Natural killer cell (primary cell): ENCODE data around the gene SAPCD2. TPM values are rescaled to one million over a fixed set of nuclear protein-coding genes. Genes with fewer than 3 reads are reported as not detected.

Experiments
- ATAC-seq, 3 donors: fragments of 150-1000 bp in 2 of 3; fragments of 200-7000 bp in 1 of 3; cut with Tn5 transposase; 1 replicate in 1 of 3; 2 replicates in 2 of 3; pipeline ENCODE4 v1.10.0; 2021; ENCODE audit warnings: mild to moderate bottlenecking in 2 of 3, moderate library complexity in 2 of 3
- DNase-seq, 2 donors: peaks; one replicate each; pipeline versions ENCODE4 v3.0.0 to v3.0.0-alpha.2; 2013 to 2021; ENCODE audit warnings: mixed read lengths in 1 of 2
- H3K27ac ChIP-seq: one replicate; pipeline ENCODE4 v1.5.1; 2013; ENCODE audit warnings: mild to moderate bottlenecking, low read length
- H3K27me3 ChIP-seq: one replicate; pipeline ENCODE4 v1.6.1; 2013; ENCODE audit warnings: low read length; ENCODE audit not compliant: control insufficient read depth, insufficient read depth
- H3K36me3 ChIP-seq: one replicate; pipeline ENCODE4 v1.6.1; 2013; ENCODE audit warnings: low read length; ENCODE audit not compliant: control insufficient read depth, insufficient read depth
- H3K4me1 ChIP-seq: one replicate; pipeline ENCODE4 v1.6.1; 2013; ENCODE audit warnings: low read length; ENCODE audit not compliant: control insufficient read depth, insufficient read depth
- H3K4me3 ChIP-seq: one replicate; pipeline ENCODE4 v1.5.1; 2013; ENCODE audit warnings: low read length
- H3K9me3 ChIP-seq: one replicate; pipeline ENCODE4 v1.6.1; 2013; ENCODE audit warnings: low read length; ENCODE audit not compliant: control insufficient read depth, insufficient read depth
- H3K27ac Mint-ChIP-seq, 2 donors: one replicate each; pipeline ENCODE4 v1.8.0; 2022; ENCODE audit warnings: mild to moderate bottlenecking in 2 of 2, mixed read lengths in 2 of 2, moderate library complexity in 1 of 2
- H3K27me3 Mint-ChIP-seq, 2 donors: one replicate each; pipeline ENCODE4 v1.8.0; 2022; ENCODE audit warnings: low read depth in 2 of 2, mixed read lengths in 2 of 2
- H3K36me3 Mint-ChIP-seq: one replicate; pipeline ENCODE4 v1.8.0; 2022; ENCODE audit warnings: mixed read lengths
- H3K4me1 Mint-ChIP-seq, 2 donors: one replicate each; pipeline ENCODE4 v1.8.0; 2022; ENCODE audit warnings: mixed read lengths in 2 of 2
- H3K4me3 Mint-ChIP-seq: one replicate; pipeline ENCODE4 v1.8.0; 2022; ENCODE audit warnings: mild to moderate bottlenecking, moderate library complexity, mixed read lengths
- H3K9me3 Mint-ChIP-seq, 2 donors: one replicate each; pipeline ENCODE4 v1.8.0; 2022; ENCODE audit warnings: mixed read lengths in 2 of 2
- WGBS: methylation state at CpG from one replicate; pipeline ENCODE4 v1.1.7; 2013; ENCODE audit warnings: missing lambda C conversion rate; ENCODE audit not compliant: insufficient coverage; 5-methylcytosine and 5-hydroxymethylcytosine counted together
- intact Hi-C: fragments of 100-400 bp; cut with micrococcal nuclease; formaldehyde crosslinking; loops from one replicate; pipeline ENCODE4 v1.14.2; 2022
- total RNA-seq, 4 donors: library from RNA; stranded (reverse); fragments of 120-200 nt in 1 of 4; gene quantifications; one replicate each; pipeline versions ENCODE4 v1.2.3 to v1.2.4, GENCODE V29; 2013 to 2022
- TF ChIP-seq, protein P1 (sequence below): fragments of 200-600 bp; IDR thresholded peaks from one replicate; pipeline ENCODE4 v1.8.0; 2022; ENCODE audit warnings: antibody characterized with exemption

Gene SAPCD2
- total RNA-seq, 3 donors from 2014 or later (not counting 1 experiment from before 2014, with no cell fraction given) = 0.59 to 2.6 (median 1.0) TPM

DNA sequence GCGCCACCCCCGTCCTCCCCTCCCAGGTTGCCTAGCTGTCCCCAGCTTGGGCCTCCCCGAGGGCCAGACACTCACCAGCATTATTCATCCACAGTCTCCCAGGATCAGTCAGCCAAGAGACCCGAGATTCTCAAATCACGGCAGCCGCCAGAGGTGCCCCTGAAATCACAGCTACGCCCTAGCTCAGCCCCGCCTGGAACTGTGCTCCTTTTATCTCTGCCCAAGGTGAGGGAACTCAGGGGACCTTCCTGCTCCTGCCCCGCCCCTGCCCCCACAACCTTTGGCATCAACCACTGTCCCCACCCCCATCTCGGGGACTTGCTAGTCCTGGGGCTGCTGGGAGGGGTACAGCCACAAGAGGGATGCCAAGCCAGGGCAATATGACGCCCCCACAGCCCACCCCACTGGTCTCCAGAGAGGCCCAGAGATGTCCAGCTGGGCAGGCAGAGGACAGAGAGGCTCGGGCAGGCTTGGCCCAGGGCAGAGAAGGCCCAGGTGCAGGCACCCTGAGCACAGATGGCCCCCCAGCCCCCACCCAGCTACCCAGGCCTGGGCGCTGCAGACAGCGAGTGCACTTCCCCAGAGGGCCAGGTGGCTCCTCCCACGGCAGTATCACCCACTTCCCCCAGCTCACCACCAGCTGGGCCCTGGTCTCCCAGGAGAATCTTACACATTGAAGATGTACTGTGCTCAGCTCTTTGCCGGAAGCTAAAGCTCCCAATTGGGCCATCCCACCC, 38.3 kb downstream of the SAPCD2 start, which contains the start of gene FUT7:
Gene FUT7 (minus strand): TSS at position 185 of the 737 bp plus-strand sequence. CDS start 97 bp downstream, at position 88.
- Histone ChIP-seq H3K4me1 (peaks cover 79% of the 10 kb centered on the region), H3K9me3 (no peaks in the 10 kb centered on the region), H3K27me3 (no peaks in the 10 kb centered on the region), H3K27ac (peak within 1 kb of the TSS; percentile 73), H3K36me3 (no peaks in the 10 kb centered on the region), H3K4me3 (peak within 1 kb of the TSS; percentile 68)
- intact Hi-C loops = no loop called here
- Mint-ChIP-seq H3K27me3 (no peaks in the 10 kb centered on the region), H3K4me1 (peaks cover 39 to 67% of the 10 kb centered on the region in 2 donors), H3K4me3 (peak within 1 kb of the TSS; percentile 85), H3K9me3 (no peaks in the 10 kb centered on the region), H3K36me3 (no peaks in the 10 kb centered on the region), H3K27ac (peak within 1 kb of the TSS; percentile 88 to 91)
- 17% methylated on average over 16 of the region's 16 CpGs for whole genome bisulfite sequencing
- DNase-seq = peak in 1 of 2 donors; percentile 63
- ATAC-seq = no peak
- TF ChIP-seq, protein P1, sequence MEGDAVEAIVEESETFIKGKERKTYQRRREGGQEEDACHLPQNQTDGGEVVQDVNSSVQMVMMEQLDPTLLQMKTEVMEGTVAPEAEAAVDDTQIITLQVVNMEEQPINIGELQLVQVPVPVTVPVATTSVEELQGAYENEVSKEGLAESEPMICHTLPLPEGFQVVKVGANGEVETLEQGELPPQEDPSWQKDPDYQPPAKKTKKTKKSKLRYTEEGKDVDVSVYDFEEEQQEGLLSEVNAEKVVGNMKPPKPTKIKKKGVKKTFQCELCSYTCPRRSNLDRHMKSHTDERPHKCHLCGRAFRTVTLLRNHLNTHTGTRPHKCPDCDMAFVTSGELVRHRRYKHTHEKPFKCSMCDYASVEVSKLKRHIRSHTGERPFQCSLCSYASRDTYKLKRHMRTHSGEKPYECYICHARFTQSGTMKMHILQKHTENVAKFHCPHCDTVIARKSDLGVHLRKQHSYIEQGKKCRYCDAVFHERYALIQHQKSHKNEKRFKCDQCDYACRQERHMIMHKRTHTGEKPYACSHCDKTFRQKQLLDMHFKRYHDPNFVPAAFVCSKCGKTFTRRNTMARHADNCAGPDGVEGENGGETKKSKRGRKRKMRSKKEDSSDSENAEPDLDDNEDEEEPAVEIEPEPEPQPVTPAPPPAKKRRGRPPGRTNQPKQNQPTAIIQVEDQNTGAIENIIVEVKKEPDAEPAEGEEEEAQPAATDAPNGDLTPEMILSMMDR = no peak

DNA sequence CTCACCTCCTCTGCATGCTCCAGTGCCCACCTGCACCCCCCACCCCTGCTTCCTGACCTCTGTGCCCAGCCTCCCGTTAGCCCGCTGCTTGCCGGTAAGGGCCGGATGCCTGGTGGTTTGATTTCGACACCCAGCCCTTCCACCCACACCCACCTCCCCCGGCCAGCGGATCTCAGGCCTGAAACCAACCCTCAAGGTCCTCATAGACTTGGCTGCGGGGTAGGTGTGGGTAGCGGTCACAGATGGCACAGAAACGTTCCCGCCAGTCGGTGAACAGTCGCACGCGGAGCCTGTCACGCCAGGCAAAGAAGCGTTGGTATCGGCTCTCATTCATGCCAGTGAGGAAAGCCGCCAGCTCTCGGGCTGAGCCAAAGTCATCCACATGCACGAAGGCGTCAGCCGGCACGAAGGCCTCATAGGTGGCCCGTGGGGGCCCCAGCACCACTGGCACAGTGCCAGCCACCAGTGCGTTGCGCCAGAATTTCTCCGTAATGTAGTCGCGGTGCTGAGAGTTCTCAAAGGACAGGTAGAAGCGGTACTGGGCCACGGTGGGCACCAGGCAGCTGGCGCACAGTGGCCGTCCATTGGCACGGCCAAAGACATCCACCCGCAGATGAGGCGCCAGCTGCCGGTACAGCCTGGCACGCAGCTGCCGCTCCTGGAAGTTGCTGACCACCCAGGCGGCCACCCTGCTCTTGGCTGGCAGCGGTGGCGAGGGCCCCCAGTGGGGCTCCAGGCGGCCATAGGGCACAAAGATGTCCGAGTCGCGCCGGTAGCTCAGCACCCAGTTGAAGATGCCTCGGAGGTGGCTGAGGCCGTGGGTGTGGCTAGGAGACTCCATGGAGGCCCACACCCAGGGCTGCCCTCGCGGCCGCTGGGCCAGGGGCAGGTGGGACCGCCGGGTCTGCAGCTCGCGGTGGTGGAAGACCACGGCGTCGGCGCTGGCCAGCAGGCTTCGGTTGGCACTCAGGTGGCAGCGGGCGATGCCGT, 39.5 kb downstream of the SAPCD2 start:
- H3K9me3 ChIP-seq = no peaks in the 10 kb centered on the region
- peak; percentile 4 to 23 (median 23) for ATAC-seq
- peak overlapping the region; percentile 85 for H3K4me3 Mint-ChIP-seq
- TF ChIP-seq, protein P1 = no peak
- peak overlapping the region; percentile 68 for H3K4me3 ChIP-seq
- H3K36me3 Mint-ChIP-seq = no peaks in the 10 kb centered on the region
- H3K27me3 ChIP-seq = no peaks in the 10 kb centered on the region
- H3K27me3 Mint-ChIP-seq = no peaks in the 10 kb centered on the region
- H3K27ac Mint-ChIP-seq = peak overlapping the region; percentile 88 to 91
- WGBS = 46% methylated on average over 63 of the region's 65 CpGs
- no peaks in the 10 kb centered on the region for H3K9me3 Mint-ChIP-seq
- peaks cover 92% of the 10 kb centered on the region for H3K4me1 ChIP-seq
- peak overlapping the region; percentile 73 for H3K27ac ChIP-seq
- DNase-seq = peak; percentile 56 to 67
- intact Hi-C loops = no loop called here
- H3K4me1 Mint-ChIP-seq = peaks cover 44 to 79% of the 10 kb centered on the region in 2 donors
- H3K36me3 ChIP-seq = no peaks in the 10 kb centered on the region

DNA sequence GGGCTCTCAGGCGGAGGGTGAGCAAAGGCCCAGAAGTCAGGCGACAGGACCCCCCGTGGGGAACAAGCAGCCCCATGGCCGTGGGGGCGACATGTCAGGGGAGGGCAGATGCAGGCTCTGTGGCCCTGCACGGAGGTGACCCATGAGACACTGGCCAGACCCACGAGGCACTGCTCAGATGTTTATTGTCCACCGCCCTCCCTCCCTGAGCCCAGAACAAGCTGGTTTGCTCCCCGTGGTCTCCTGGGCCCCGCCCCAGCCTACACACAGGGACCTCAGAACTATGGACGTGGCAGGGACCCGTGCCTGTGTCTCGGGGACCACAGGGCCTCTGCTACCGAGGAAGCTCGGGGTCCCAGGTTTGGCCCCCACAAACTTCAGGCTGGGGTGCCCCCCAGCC, 40.4 kb downstream of the SAPCD2 start:
- DNase-seq (peak in 1 of 2 donors; percentile 44), ATAC-seq (no peak)
- Mint-ChIP-seq H3K4me1 (peaks cover 39 to 75% of the 10 kb centered on the region in 2 donors), H3K27me3 (no peaks in the 10 kb centered on the region), H3K4me3 (peak overlapping the region; percentile 91), H3K27ac (peak overlapping the region; percentile 88 to 91), H3K9me3 (no peaks in the 10 kb centered on the region), H3K36me3 (no peaks in the 10 kb centered on the region)
- WGBS = 15% methylated on average over 15 of the region's 15 CpGs
- H3K27ac ChIP-seq = peak overlapping the region; percentile 73
- peak overlapping the region; percentile 68 for H3K4me3 ChIP-seq
- intact Hi-C loops = no loop called here
- H3K36me3 ChIP-seq = no peaks in the 10 kb centered on the region
- no peaks in the 10 kb centered on the region for H3K27me3 ChIP-seq
- H3K9me3 ChIP-seq = no peaks in the 10 kb centered on the region
- TF ChIP-seq, protein P1 = no peak
- H3K4me1 ChIP-seq = peaks cover 92% of the 10 kb centered on the region
